ENCODE results near the gene SEPTIN2. TPM values are rescaled to one million over a fixed set of nuclear protein-coding genes. Genes with fewer than 3 reads are reported as not detected.

Gene SEPTIN2
- total and polyA plus RNA-seq, 2 donors (not counting 3 experiments of a cell fraction or from before 2014, with no cell fraction given): 427 to 512 TPM

- BruUV-seq (replicated peaks): no TSS peak
- FAIRE-seq: no peak
- Histone ChIP-seq H3K4me1 (ENCODE audit: control insufficient read depth, extremely low read depth, insufficient read depth, low read length) (no peaks in the 10 kb centered on the region), H3K27ac (ENCODE audit: insufficient read depth, low read depth, low read length) (no peak overlapping the region), H3K4me2 (ENCODE audit: insufficient read depth, low read length) (no peak overlapping the region), H3K9ac (replicated peaks; ENCODE audit: extremely low read depth, insufficient read depth, low read length) (no peak overlapping the region), H2AFZ (ENCODE audit: low read depth, low read length) (no peak overlapping the region), H3K4me3 (replicated peaks in 1 of 3; ENCODE audit: insufficient read depth in 1 of 3, low read depth in 1 of 3, low read length in 3 of 3) (no peak overlapping the region), H3K36me3 (ENCODE audit: control insufficient read depth in 2 of 2, extremely low read depth in 1 of 2, insufficient read depth in 2 of 2, low read length in 2 of 2) (no peaks in the 10 kb centered on the region), H3K9me1 (replicated peaks; ENCODE audit: control insufficient read depth, extremely low read depth, insufficient read depth, low read length) (no peaks in the 10 kb centered on the region), H3K9me3 (replicated peaks; ENCODE audit: control insufficient read depth, insufficient read depth, low read length) (no peaks in the 10 kb centered on the region), H3K79me2 (ENCODE audit: control insufficient read depth, insufficient read depth, low read length) (peaks cover 89% of the 10 kb centered on the region), H4K20me1 (replicated peaks; ENCODE audit: control insufficient read depth, extremely low read depth, insufficient read depth, low read length) (peaks cover 2% of the 10 kb centered on the region), H3K27me3 (ENCODE audit: control insufficient read depth in 2 of 2, insufficient read depth in 2 of 2, low read length in 2 of 2) (no peaks in the 10 kb centered on the region)
- ChIA-PET POLR2A (no interaction called here), CTCF (interaction anchor here (0.6 kb wide), 1 partner anchor 9 kb away, joined by 3 read pairs; no protein-coding TSS in a partner anchor)
- no peak for DNase-seq (ENCODE audit: low read depth, low spot score)
- dilution Hi-C loops (cut with MboI; ENCODE audit: extremely low pct_ligation_motif_present, low sequenced_read_pairs): no loop called here
- intact Hi-C loops (cut with micrococcal nuclease): no loop called here
- TF ChIP-seq CTCF (IDR thresholded peaks at IDR 0.05; ENCODE audit: extremely low read depth in 1 of 2, insufficient read depth in 1 of 2, low read depth in 1 of 2, low read length in 2 of 2): no peak
- TF ChIP-seq POLR2A (IDR thresholded peaks at IDR 0.05; ENCODE audit: low read depth, low read length): no peak
- TF ChIP-seq EZH2 (IDR thresholded peaks at IDR 0.05; ENCODE audit: borderline replicate concordance, low read depth, low read length, severe bottlenecking): no peak
- no peak for TF ChIP-seq POLR2AphosphoS5 (IDR thresholded peaks at IDR 0.05; ENCODE audit: insufficient read depth, low read depth, low read length)
- no peak for TF ChIP-seq GATA2 (IDR thresholded peaks at IDR 0.05; ENCODE audit: insufficient read depth, insufficient read length, low read depth, low read length)
- TF ChIP-seq JUN (IDR thresholded peaks at IDR 0.05; ENCODE audit: borderline replicate concordance, insufficient read depth, insufficient read length, low read depth): no peak
- no peak for TF ChIP-seq MYC (IDR thresholded peaks at IDR 0.05; ENCODE audit: low read depth, low read length)
- no peak for TF ChIP-seq MAX (IDR thresholded peaks at IDR 0.05; ENCODE audit: insufficient read depth, insufficient read length)
- no peak for TF ChIP-seq FOS (IDR thresholded peaks at IDR 0.05; ENCODE audit: borderline replicate concordance, insufficient read depth, low read length)
Measured at GRCh38 chr2:241296767-241297166, 19.0 kb upstream of the SEPTIN2 start.
